IMR-90 (cell line): ENCODE measurements around the gene CASK. TPM values are rescaled to one million over a fixed set of nuclear protein-coding genes. Genes with fewer than 3 reads are reported as not detected.

Experiments
- ATAC-seq: fragments of 200-7000 bp; cut with Tn5 transposase; 2 replicates; pipeline ENCODE4 v1.9.1; 2020; ENCODE audit warnings: low read depth, mild to moderate bottlenecking, moderate library complexity
- Bru-seq: library from RNA; stranded (reverse); fragments of 400-500 nt; gene quantifications from one replicate; lab custom pipeline; 2021; lab: Mats Ljungman, UMichigan
- BruChase-seq, 2 experiments: library from RNA; stranded (reverse); fragments of 400-500 nt; gene quantifications; one replicate each; lab custom pipeline; 2021; lab: Mats Ljungman, UMichigan
- BruUV-seq: library from RNA; stranded (reverse); fragments of 400-500 nt; replicated peaks from 2 replicates; lab custom pipeline; 2021; lab: Mats Ljungman, UMichigan
- CTCF ChIA-PET: fragments of 300-600 bp; formaldehyde crosslinking; extraction: SDS; loops from one replicate; lab custom pipeline; 2021; ENCODE audit warnings: antibody characterized with exemption; lab: Yijun Ruan, JAX
- POLR2A ChIA-PET: fragments of 300-600 bp; sonication (Branson Sonifier 250); formaldehyde crosslinking; loops from one replicate; lab custom pipeline; 2022; ENCODE audit warnings: antibody characterized with exemption; ENCODE audit not compliant: unreplicated experiment; lab: Charles Lee
- DNase-seq: peaks from one replicate; pipeline ENCODE4 v3.0.0; 2013
- H2AFZ ChIP-seq: replicated peaks from 2 replicates; pipeline ENCODE3; 2013; ENCODE audit warnings: low read length, mild to moderate bottlenecking; ENCODE audit not compliant: poor library complexity
- H2AK5ac ChIP-seq: 2 replicates; pipeline ENCODE4 v1.6.1; 2013; ENCODE audit warnings: low read depth, low read length, inconsistent platforms
- H2AK9ac ChIP-seq: replicated peaks from 2 replicates; pipeline ENCODE3; 2013; ENCODE audit warnings: mild to moderate bottlenecking, low read depth, low read length, moderate library complexity; ENCODE audit not compliant: poor library complexity
- H2BK120ac ChIP-seq: 2 replicates; pipeline ENCODE4 v1.6.1; 2013; ENCODE audit warnings: low read depth, low read length, inconsistent platforms
- H2BK15ac ChIP-seq: 3 replicates; pipeline ENCODE4 v1.6.1; 2013; ENCODE audit warnings: low read depth, low read length, inconsistent platforms
- H2BK20ac ChIP-seq: 2 replicates; pipeline ENCODE4 v1.6.1; 2013; ENCODE audit warnings: low read depth, mild to moderate bottlenecking, inconsistent platforms, low read length, moderate library complexity
- H2BK5ac ChIP-seq: 2 replicates; pipeline ENCODE4 v1.6.1; 2013; ENCODE audit warnings: mild to moderate bottlenecking, low read depth, low read length, inconsistent platforms; ENCODE audit not compliant: poor library complexity, severe bottlenecking
- H3K14ac ChIP-seq: replicated peaks from 2 replicates; pipeline ENCODE4 v1.6.1; 2013; ENCODE audit warnings: low read depth, low read length, inconsistent platforms
- H3K18ac ChIP-seq: 2 replicates; pipeline ENCODE4 v1.6.1; 2013; ENCODE audit warnings: low read depth, low read length, control low read depth
- H3K23ac ChIP-seq: 2 replicates; pipeline ENCODE4 v1.6.1; 2013; ENCODE audit warnings: low read depth, low read length, inconsistent platforms
- H3K27ac ChIP-seq: 2 replicates; pipeline ENCODE4 v1.5.1; 2013; ENCODE audit warnings: mild to moderate bottlenecking, control low read depth, low read length; ENCODE audit not compliant: insufficient read depth
- H3K27me3 ChIP-seq: 2 replicates; pipeline ENCODE4 v1.6.1; 2013; ENCODE audit warnings: low read length; ENCODE audit not compliant: control insufficient read depth, insufficient read depth
- H3K36me3 ChIP-seq: 2 replicates; pipeline ENCODE4 v1.6.1; 2013; ENCODE audit warnings: low read length, mixed read lengths; ENCODE audit not compliant: control insufficient read depth, insufficient read depth
- H3K4ac ChIP-seq: 2 replicates; pipeline ENCODE4 v1.6.1; 2013; ENCODE audit warnings: low read depth, low read length, inconsistent platforms
- H3K4me1 ChIP-seq: 2 replicates; pipeline ENCODE4 v1.6.1; 2013; ENCODE audit warnings: low read length, mixed read lengths; ENCODE audit not compliant: control insufficient read depth, insufficient read depth
- H3K4me2 ChIP-seq: 2 replicates; pipeline ENCODE4 v1.6.1; 2013; ENCODE audit warnings: low read depth, mild to moderate bottlenecking, control low read depth, low read length, moderate library complexity
- H3K4me3 ChIP-seq: 2 replicates; pipeline ENCODE4 v1.5.1; 2013; ENCODE audit warnings: low read depth, mild to moderate bottlenecking, control low read depth, low read length, moderate library complexity; ENCODE audit not compliant: insufficient read depth
- H3K56ac ChIP-seq: 2 replicates; pipeline ENCODE4 v1.6.1; 2013; ENCODE audit warnings: low read length, inconsistent platforms; ENCODE audit not compliant: insufficient read depth; ENCODE audit errors: extremely low read depth
- H3K79me1 ChIP-seq, 2 experiments: 2 replicates each; pipeline ENCODE4 v1.6.1; 2013; ENCODE audit warnings: low read length in 2 of 2, inconsistent platforms in 1 of 2, low read depth in 1 of 2
- H3K9ac ChIP-seq: 2 replicates; pipeline ENCODE4 v1.6.1; 2013; ENCODE audit warnings: low read depth, low read length, control low read depth
- H3K9me1 ChIP-seq: 2 replicates; pipeline ENCODE4 v1.6.1; 2013; ENCODE audit warnings: low read length, inconsistent platforms; ENCODE audit not compliant: insufficient read depth
- H3K9me3 ChIP-seq: 2 replicates; pipeline ENCODE4 v1.6.1; 2013; ENCODE audit warnings: low read length; ENCODE audit not compliant: control insufficient read depth, insufficient read depth
- H4K20me1 ChIP-seq: 2 replicates; pipeline ENCODE4 v1.6.1; 2013; ENCODE audit warnings: low read length, inconsistent platforms; ENCODE audit not compliant: insufficient read depth
- H4K5ac ChIP-seq: 2 replicates; pipeline ENCODE4 v1.6.1; 2013; ENCODE audit warnings: mild to moderate bottlenecking, low read depth, low read length, control low read depth
- H4K8ac ChIP-seq, 2 experiments: 2 replicates each; pipeline ENCODE4 v1.6.1; 2013; ENCODE audit warnings: low read depth in 2 of 2, low read length in 2 of 2, control low read depth in 1 of 2, inconsistent platforms in 1 of 2
- H4K91ac ChIP-seq: 2 replicates; pipeline ENCODE4 v1.6.1; 2013; ENCODE audit warnings: low read depth, low read length, inconsistent platforms; ENCODE audit not compliant: insufficient read depth
- CTCF ChIP-seq: conservative IDR thresholded peaks from 2 replicates; pipeline ENCODE4 v1.5.1; 2012; ENCODE audit warnings: mild to moderate bottlenecking, low read depth, low read length, improper control_type of control experiment
- WGBS, 2 experiments: methylation state at CpG; one replicate each; pipeline versions ENCODE4 v1.1.5 to v1.1.7; 2013; ENCODE audit warnings: missing lambda C conversion rate in 2 of 2; ENCODE audit not compliant: insufficient read length in 1 of 2; ENCODE audit errors: extremely low coverage in 2 of 2; 5-methylcytosine and 5-hydroxymethylcytosine counted together
- dilution Hi-C: fragments of 300-500 bp; cut with HindIII; formaldehyde crosslinking; loops from one replicate; pipeline ENCODE4 v1.14.3; 2018; ENCODE audit warnings: low sequenced_read_pairs; ENCODE audit not compliant: unreplicated experiment
- in situ Hi-C: fragments of 300-500 bp; cut with MboI; formaldehyde crosslinking; loops from 3 replicates; pipeline ENCODE4 v1.14.3; 2019; ENCODE audit warnings: low sequenced_read_pairs, inconsistent platforms, mixed read lengths
- intact Hi-C: fragments of 100-400 bp; cut with micrococcal nuclease; formaldehyde crosslinking; loops from 2 replicates; pipeline ENCODE4 v1.10.0; 2022
- long read RNA-seq: library from polyadenylated mRNA; unstranded; transcript quantifications from one replicate; pipeline ENCODE4 v2.0.0, GENCODE V29; 2021; ENCODE audit not compliant: unreplicated experiment
- polyA plus RNA-seq, 3 experiments: library from polyadenylated mRNA; depleted of rRNA; stranded (reverse); fragments of >200 nt; gene quantifications; 2 replicates each; pipeline ENCODE4 v1.2.3, GENCODE V29; 2012; ENCODE audit warnings: low replicate concordance in 1 of 3
- total RNA-seq: library from RNA; depleted of rRNA; stranded (reverse); fragments of >200 nt; gene quantifications from 2 replicates; pipeline ENCODE4 v1.2.3, GENCODE V29; 2012; rRNA removed

Gene CASK
- total RNA-seq (17.7 and 21.9 TPM in 2 replicates), polyA plus RNA-seq (2012; rRNA removed) (9.2 and 9.4 TPM in 2 replicates), Bru-seq, nascent RNA (percentile 82 among the genes with signal in this experiment), BruChase-seq, experiment 1, labeled RNA remaining after a 6-hour chase (percentile 74 among the genes with signal in this experiment), BruChase-seq, experiment 2, labeled RNA remaining after a 2-hour chase (percentile 68 among the genes with signal in this experiment)
- polyA plus RNA-seq (2012; cell fraction: cytosol; rRNA removed) = 2.9 and 3.7 TPM in 2 replicates
- 1.7 and 6.2 TPM in 2 replicates for polyA plus RNA-seq (2012; cell fraction: nucleus; rRNA removed; ENCODE audit: low replicate concordance)
- long read RNA-seq, full-length matches to known transcripts = 47 of 81 reads
- long read RNA-seq, partial matches to known transcripts = 22 of 81 reads
- long read RNA-seq, other reads (novel, unspliced or antisense) = 12 of 81 reads

DNA sequence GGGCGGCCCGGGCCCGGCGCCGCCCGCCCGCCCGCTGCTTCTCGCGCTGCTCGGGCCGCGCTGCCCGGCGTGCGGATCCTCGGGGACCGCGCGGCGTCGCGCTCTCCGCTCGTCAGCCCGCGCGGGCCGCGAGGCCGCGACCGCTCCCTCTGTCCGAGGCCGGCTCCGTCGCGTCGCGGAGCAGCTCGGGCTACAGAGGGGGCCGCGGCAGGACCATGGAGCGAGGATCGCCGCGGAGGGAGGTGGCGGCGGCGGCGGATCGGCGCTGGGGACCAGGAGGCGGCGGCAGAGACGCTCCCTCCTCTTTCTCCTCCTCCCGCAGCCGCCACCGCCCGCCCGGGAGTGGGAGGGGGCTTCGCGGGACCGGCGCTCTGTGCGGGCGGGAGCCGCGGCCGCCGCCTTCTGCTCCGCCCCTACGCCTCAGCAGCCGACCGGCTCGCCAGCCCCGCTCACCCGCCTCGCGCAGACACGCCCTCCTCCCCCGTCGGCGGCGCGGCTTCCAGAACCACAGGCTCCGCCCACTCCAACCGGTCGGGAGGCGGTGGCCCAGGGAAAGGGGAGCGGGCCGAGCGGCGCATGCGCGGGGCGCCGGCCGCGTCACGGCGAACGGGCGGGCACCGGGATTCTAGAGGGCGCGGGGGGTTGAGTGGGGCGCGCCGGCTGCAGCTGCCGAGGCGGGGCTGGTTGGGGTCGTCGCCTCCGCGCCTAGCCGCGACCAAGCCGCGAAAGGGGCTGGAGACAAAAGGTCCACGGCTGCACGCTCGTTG, at the start of gene CASK:
Gene CASK, minus strand, starts transcription at position 344 of the 767 bp plus-strand sequence. CDS start 566 bp downstream, outside the sequence.
- H2BK5ac ChIP-seq = peak within 1 kb of the TSS; percentile 65
- dilution Hi-C loops (no loop called here), in situ Hi-C loops (no loop called here), intact Hi-C loops (loop anchor here (2.0 to 5.0 kb wide), 3 partner anchors 315 to 1634 kb away; no protein-coding TSS in a partner anchor)
- H3K9me1 ChIP-seq = no peaks in the 10 kb centered on the region
- H3K36me3 ChIP-seq = no peaks in the 10 kb centered on the region
- WGBS, 2 experiments = 39% methylated on average over 55 of the region's 123 CpGs; no CpG with 5 or more reads in 1 of the 2 experiments
- ChIA-PET POLR2A (interaction anchor here (0.5 kb wide), 1 partner anchor 464 kb away, joined by 3 read pairs; no protein-coding TSS in a partner anchor), CTCF (no interaction called here)
- peak within 1 kb of the TSS; percentile 82 for H2BK120ac ChIP-seq
- ATAC-seq (peak; percentile 97), DNase-seq (peak; percentile 87)
- no TSS peak for BruUV-seq
- no peaks in the 10 kb centered on the region for H3K9me3 ChIP-seq
- no peak within 1 kb of the TSS; the same call in 2 of the 3 replicates for H2BK15ac ChIP-seq
- H3K4me1 ChIP-seq = no peaks in the 10 kb centered on the region
- peaks cover 0 to 10% of the 10 kb centered on the region in 2 experiments; a peak in 2 of 4 replicates for H3K79me1 ChIP-seq
- peak within 1 kb of the TSS; percentile 92 for H3K4me3 ChIP-seq
- H3K27ac ChIP-seq = peak within 1 kb of the TSS; percentile 82
- no peak within 1 kb of the TSS; the same call in 1 of the 2 replicates for H3K4ac ChIP-seq
- peak within 1 kb of the TSS; percentile 96 for H2AFZ ChIP-seq
- peaks cover 11% of the 10 kb centered on the region for H3K27me3 ChIP-seq
- peak within 1 kb of the TSS; percentile 86 for H3K14ac ChIP-seq
- peak within 1 kb of the TSS; percentile 65 for H3K23ac ChIP-seq
- H4K5ac ChIP-seq = no peak within 1 kb of the TSS
- peak within 1 kb of the TSS; percentile 71 for H3K56ac ChIP-seq
- H2AK9ac ChIP-seq = peak within 1 kb of the TSS; percentile 19
- no peaks in the 10 kb centered on the region; the same call in 1 of the 2 replicates for H4K20me1 ChIP-seq
- TF ChIP-seq CTCF = no peak
- no peak within 1 kb of the TSS for H2BK20ac ChIP-seq
- H3K18ac ChIP-seq = no peak within 1 kb of the TSS; the same call in 1 of the 2 replicates
- peak within 1 kb of the TSS; percentile 94 for H3K4me2 ChIP-seq
- H4K8ac ChIP-seq = peak within 1 kb of the TSS; percentile 48 to 70; a peak in 2 of 4 replicates
- H3K9ac ChIP-seq = peak within 1 kb of the TSS; percentile 94
- H2AK5ac ChIP-seq = peak within 1 kb of the TSS; percentile 25; the same call in 1 of the 2 replicates
- no peak within 1 kb of the TSS for H4K91ac ChIP-seq
